GM12878 (cell line): ENCODE data around the gene ZFP90.

Experiments
- EZH2 ChIP-seq: IDR thresholded peaks from 2 replicates; pipeline ENCODE4 v1.6.1; 2012; ENCODE audit warnings: low read depth, mild to moderate bottlenecking, control low read depth, inconsistent platforms, low read length, borderline replicate concordance; ENCODE audit not compliant: control insufficient read depth
- MTA2 ChIP-seq: fragments of 450-650 bp; IDR thresholded peaks from 2 replicates; pipeline ENCODE4 v1.6.1; 2016; ENCODE audit warnings: low read depth, mild to moderate bottlenecking, moderate library complexity
- SIN3A ChIP-seq: IDR thresholded peaks from 2 replicates; pipeline ENCODE4 v1.6.1; 2012; ENCODE audit warnings: low read depth, low read length, improper control_type of control experiment
- YY1 ChIP-seq: IDR thresholded peaks from 2 replicates; pipeline ENCODE4 v1.6.1; 2011; ENCODE audit warnings: low read depth, mild to moderate bottlenecking, low read length
- TF ChIP-seq, protein P1 (sequence below): IDR thresholded peaks from 2 replicates; pipeline ENCODE4 v1.6.1; 2012; ENCODE audit warnings: low read depth, low read length, improper control_type of control experiment
- TF ChIP-seq, protein P2 (sequence below): fragments of 450-650 bp; IDR thresholded peaks from 2 replicates; pipeline ENCODE4 v1.6.1; 2016; ENCODE audit warnings: mild to moderate bottlenecking
- TF ChIP-seq, protein P3 (sequence below), 3 experiments: IDR thresholded peaks in 2 of 3; conservative IDR thresholded peaks in 1 of 3; 2 replicates each; pipeline ENCODE4 v1.5.1; 2011; ENCODE audit warnings: low read depth in 3 of 3, low read length in 3 of 3, mild to moderate bottlenecking in 3 of 3, control low read depth in 2 of 3, moderate library complexity in 2 of 3, inconsistent platforms in 1 of 3, mixed read lengths in 1 of 3; ENCODE audit not compliant: control insufficient read depth in 2 of 3, insufficient read depth in 1 of 3; ENCODE audit errors: extremely low read depth in 1 of 3
- TF ChIP-seq, protein P4 (sequence below): IDR thresholded peaks from 2 replicates; pipeline ENCODE4 v1.6.1; 2011; ENCODE audit warnings: low read depth, mild to moderate bottlenecking, low read length, moderate library complexity, borderline replicate concordance; ENCODE audit errors: extremely low read depth

DNA sequence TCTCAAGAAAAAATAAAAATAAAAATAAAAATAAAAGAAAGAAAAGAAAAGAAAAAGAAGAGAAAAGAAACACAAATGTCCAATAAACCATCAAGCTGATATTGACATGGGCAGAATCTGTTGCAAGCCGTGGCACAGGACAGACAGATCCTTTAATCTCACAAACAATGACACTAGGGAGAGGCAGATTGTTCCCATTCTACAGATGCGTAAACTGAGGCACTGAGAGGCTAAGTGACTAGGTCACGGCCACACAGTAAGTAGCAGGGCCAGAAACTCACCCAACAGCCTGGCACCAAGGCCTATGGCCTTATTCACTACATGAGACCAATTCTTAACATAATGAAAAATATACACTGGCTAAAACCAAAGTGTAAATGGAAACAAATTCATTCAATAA lies 28.3 kb upstream of the ZFP90 start:
- TF ChIP-seq, protein P1, sequence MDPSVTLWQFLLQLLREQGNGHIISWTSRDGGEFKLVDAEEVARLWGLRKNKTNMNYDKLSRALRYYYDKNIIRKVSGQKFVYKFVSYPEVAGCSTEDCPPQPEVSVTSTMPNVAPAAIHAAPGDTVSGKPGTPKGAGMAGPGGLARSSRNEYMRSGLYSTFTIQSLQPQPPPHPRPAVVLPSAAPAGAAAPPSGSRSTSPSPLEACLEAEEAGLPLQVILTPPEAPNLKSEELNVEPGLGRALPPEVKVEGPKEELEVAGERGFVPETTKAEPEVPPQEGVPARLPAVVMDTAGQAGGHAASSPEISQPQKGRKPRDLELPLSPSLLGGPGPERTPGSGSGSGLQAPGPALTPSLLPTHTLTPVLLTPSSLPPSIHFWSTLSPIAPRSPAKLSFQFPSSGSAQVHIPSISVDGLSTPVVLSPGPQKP = no peak
- no peak for TF ChIP-seq SIN3A
- TF ChIP-seq, protein P2, sequence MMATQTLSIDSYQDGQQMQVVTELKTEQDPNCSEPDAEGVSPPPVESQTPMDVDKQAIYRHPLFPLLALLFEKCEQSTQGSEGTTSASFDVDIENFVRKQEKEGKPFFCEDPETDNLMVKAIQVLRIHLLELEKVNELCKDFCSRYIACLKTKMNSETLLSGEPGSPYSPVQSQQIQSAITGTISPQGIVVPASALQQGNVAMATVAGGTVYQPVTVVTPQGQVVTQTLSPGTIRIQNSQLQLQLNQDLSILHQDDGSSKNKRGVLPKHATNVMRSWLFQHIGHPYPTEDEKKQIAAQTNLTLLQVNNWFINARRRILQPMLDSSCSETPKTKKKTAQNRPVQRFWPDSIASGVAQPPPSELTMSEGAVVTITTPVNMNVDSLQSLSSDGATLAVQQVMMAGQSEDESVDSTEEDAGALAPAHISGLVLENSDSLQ = no peak
- TF ChIP-seq, protein P3, sequence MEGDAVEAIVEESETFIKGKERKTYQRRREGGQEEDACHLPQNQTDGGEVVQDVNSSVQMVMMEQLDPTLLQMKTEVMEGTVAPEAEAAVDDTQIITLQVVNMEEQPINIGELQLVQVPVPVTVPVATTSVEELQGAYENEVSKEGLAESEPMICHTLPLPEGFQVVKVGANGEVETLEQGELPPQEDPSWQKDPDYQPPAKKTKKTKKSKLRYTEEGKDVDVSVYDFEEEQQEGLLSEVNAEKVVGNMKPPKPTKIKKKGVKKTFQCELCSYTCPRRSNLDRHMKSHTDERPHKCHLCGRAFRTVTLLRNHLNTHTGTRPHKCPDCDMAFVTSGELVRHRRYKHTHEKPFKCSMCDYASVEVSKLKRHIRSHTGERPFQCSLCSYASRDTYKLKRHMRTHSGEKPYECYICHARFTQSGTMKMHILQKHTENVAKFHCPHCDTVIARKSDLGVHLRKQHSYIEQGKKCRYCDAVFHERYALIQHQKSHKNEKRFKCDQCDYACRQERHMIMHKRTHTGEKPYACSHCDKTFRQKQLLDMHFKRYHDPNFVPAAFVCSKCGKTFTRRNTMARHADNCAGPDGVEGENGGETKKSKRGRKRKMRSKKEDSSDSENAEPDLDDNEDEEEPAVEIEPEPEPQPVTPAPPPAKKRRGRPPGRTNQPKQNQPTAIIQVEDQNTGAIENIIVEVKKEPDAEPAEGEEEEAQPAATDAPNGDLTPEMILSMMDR (IDR thresholded peaks at IDR 0.05 in 2 of 3, conservative IDR thresholded peaks at IDR 0.05 in 1 of 3; ENCODE audit: control insufficient read depth in 2 of 3, extremely low read depth in 1 of 3, insufficient read depth in 1 of 3, low read depth in 3 of 3, low read length in 3 of 3) = no peak
- TF ChIP-seq YY1 = no peak
- no peak for TF ChIP-seq MTA2
- TF ChIP-seq, protein P4, sequence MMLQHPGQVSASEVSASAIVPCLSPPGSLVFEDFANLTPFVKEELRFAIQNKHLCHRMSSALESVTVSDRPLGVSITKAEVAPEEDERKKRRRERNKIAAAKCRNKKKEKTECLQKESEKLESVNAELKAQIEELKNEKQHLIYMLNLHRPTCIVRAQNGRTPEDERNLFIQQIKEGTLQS = no peak
- no peak for TF ChIP-seq EZH2
